H1 (cell line): ENCODE data around the gene CTAGE1. TPM values are rescaled to one million over a fixed set of nuclear protein-coding genes. Genes with fewer than 3 reads are reported as not detected.

Experiments used
- CTCF ChIA-PET: fragments of 300-600 bp; sonication (Branson Sonifier 250); formaldehyde crosslinking; loops from one replicate; lab custom pipeline; 2021; ENCODE audit not compliant: partially characterized antibody; lab: Charles Lee
- POLR2A ChIA-PET: fragments of 300-600 bp; sonication (Branson Sonifier 250); formaldehyde crosslinking; loops from one replicate; lab custom pipeline; 2021; ENCODE audit warnings: inconsistent platforms; ENCODE audit not compliant: partially characterized antibody; lab: Charles Lee
- DNase-seq, 2 experiments: peaks; one replicate each; pipeline versions ENCODE4 v3.0.0 to v3.0.0-alpha.2; 2010 to 2022; ENCODE audit warnings: low spot score in 2 of 2, low read depth in 1 of 2, mixed read lengths in 1 of 2
- FAIRE-seq: peaks from 2 replicates; lab custom pipeline; 2011; peaks lifted over from hg19 to GRCh38; lab: Jason Lieb, UNC
- H2AFZ ChIP-seq: 2 replicates; pipeline ENCODE4 v1.8.1; 2012; ENCODE audit warnings: low read length, inconsistent platforms
- H2AK5ac ChIP-seq: 2 replicates; pipeline ENCODE4 v1.6.1; 2013; ENCODE audit warnings: low read depth, low read length
- H2BK120ac ChIP-seq: replicated peaks from 2 replicates; pipeline ENCODE3; 2013; ENCODE audit warnings: low read depth, low read length, inconsistent platforms
- H2BK12ac ChIP-seq: 2 replicates; pipeline ENCODE4 v1.6.1; 2013; ENCODE audit warnings: low read depth, low read length
- H2BK15ac ChIP-seq: 2 replicates; pipeline ENCODE4 v1.6.1; 2013; ENCODE audit warnings: low read length
- H2BK20ac ChIP-seq: 2 replicates; pipeline ENCODE4 v1.6.1; 2013; ENCODE audit warnings: low read length
- H2BK5ac ChIP-seq: 2 replicates; pipeline ENCODE4 v1.6.1; 2013; ENCODE audit warnings: low read depth, low read length
- H3K14ac ChIP-seq: 2 replicates; pipeline ENCODE4 v1.6.1; 2013; ENCODE audit warnings: inconsistent platforms; ENCODE audit not compliant: insufficient read length
- H3K18ac ChIP-seq: 2 replicates; pipeline ENCODE4 v1.6.1; 2013; ENCODE audit warnings: low read length; ENCODE audit errors: extremely low read depth
- H3K23ac ChIP-seq: 2 replicates; pipeline ENCODE4 v1.6.1; 2013; ENCODE audit warnings: inconsistent platforms; ENCODE audit not compliant: insufficient read length
- H3K23me2 ChIP-seq: 2 replicates; pipeline ENCODE4 v1.6.1; 2013; ENCODE audit warnings: low read depth, low read length
- H3K27ac ChIP-seq: 2 replicates; pipeline ENCODE4 v1.6.1; 2011; ENCODE audit warnings: low read depth, low read length, inconsistent platforms
- H3K27me3 ChIP-seq, 4 experiments: replicated peaks in 1 of 4; 1 replicate in 1 of 4; 2 replicates in 3 of 4; pipeline versions ENCODE4 v1.6.1 to v1.8.1; 2011 to 2013; ENCODE audit warnings: low read length in 3 of 4, mild to moderate bottlenecking in 3 of 4, inconsistent platforms in 2 of 4, mixed read lengths in 2 of 4, moderate library complexity in 1 of 4; ENCODE audit not compliant: control insufficient read depth in 3 of 4, insufficient read depth in 3 of 4; ENCODE audit errors: extremely low read depth in 1 of 4
- H3K36me3 ChIP-seq, 4 experiments: 2 replicates each; pipeline versions ENCODE4 v1.6.1 to v1.8.1; 2011 to 2013; ENCODE audit warnings: mild to moderate bottlenecking in 4 of 4, low read length in 3 of 4, moderate library complexity in 2 of 4, control low read depth in 1 of 4, inconsistent platforms in 1 of 4; ENCODE audit not compliant: insufficient read depth in 4 of 4, control insufficient read depth in 2 of 4
- H3K4ac ChIP-seq: replicated peaks from 2 replicates; pipeline ENCODE3; 2013; ENCODE audit warnings: low read length, low read depth, mixed read lengths, inconsistent platforms; ENCODE audit not compliant: insufficient read length
- H3K4me1 ChIP-seq, 4 experiments: replicated peaks in 1 of 4; 1 replicate in 1 of 4; 2 replicates in 3 of 4; pipeline versions ENCODE4 v1.6.1 to v1.8.1; 2011 to 2013; ENCODE audit warnings: low read length in 3 of 4, inconsistent platforms in 2 of 4, mixed read lengths in 1 of 4; ENCODE audit not compliant: insufficient read depth in 4 of 4, control insufficient read depth in 3 of 4
- H3K4me2 ChIP-seq, 2 experiments: 2 replicates each; pipeline versions ENCODE4 v1.6.1 to v1.8.1; 2011 to 2013; ENCODE audit warnings: low read depth in 2 of 2, low read length in 2 of 2, control low read depth in 1 of 2, inconsistent platforms in 1 of 2, mild to moderate bottlenecking in 1 of 2; ENCODE audit not compliant: insufficient read depth in 1 of 2
- H3K4me3 ChIP-seq, 4 experiments: fragments of 200-600, 300-600 bp in 1 of 4; sonication (generic), shearing (Covaris generic), sonication (Bioruptor Twin) in 1 of 4; 2 replicates each; pipeline versions ENCODE4 v1.5.1 to v1.8.1; 2011 to 2016; ENCODE audit warnings: low read length in 4 of 4, low read depth in 3 of 4, control low read depth in 2 of 4, inconsistent platforms in 2 of 4, mild to moderate bottlenecking in 2 of 4, mixed read lengths in 1 of 4, moderate library complexity in 1 of 4; ENCODE audit not compliant: insufficient read depth in 2 of 4; ENCODE audit errors: extremely low read depth in 1 of 4
- H3K56ac ChIP-seq: replicated peaks from 2 replicates; pipeline ENCODE3; 2013; ENCODE audit warnings: low read depth, mild to moderate bottlenecking, mixed read lengths, low read length, inconsistent platforms; ENCODE audit not compliant: insufficient read length
- H3K79me1 ChIP-seq: 2 replicates; pipeline ENCODE4 v1.6.1; 2013; ENCODE audit warnings: low read depth, low read length, control low read depth
- H3K79me2 ChIP-seq, 2 experiments: 2 replicates each; pipeline versions ENCODE4 v1.6.1 to v1.8.1; 2012 to 2013; ENCODE audit warnings: low read length in 2 of 2, mild to moderate bottlenecking in 2 of 2, inconsistent platforms in 1 of 2; ENCODE audit not compliant: insufficient read depth in 2 of 2, control insufficient read depth in 1 of 2
- H3K9ac ChIP-seq, 4 experiments: replicated peaks in 1 of 4; 1 replicate in 1 of 4; 2 replicates in 3 of 4; pipeline versions ENCODE4 v1.6.1 to v1.8.1; 2011 to 2013; ENCODE audit warnings: low read depth in 3 of 4, low read length in 3 of 4, control low read depth in 2 of 4, mild to moderate bottlenecking in 2 of 4, moderate library complexity in 2 of 4, inconsistent platforms in 1 of 4; ENCODE audit errors: extremely low read depth in 1 of 4
- H3K9me3 ChIP-seq, 2 experiments: 2 replicates each; pipeline versions ENCODE4 v1.6.1 to v1.8.1; 2012 to 2013; ENCODE audit warnings: mild to moderate bottlenecking in 2 of 2, moderate library complexity in 2 of 2, control low read depth in 1 of 2, inconsistent platforms in 1 of 2, low read depth in 1 of 2, low read length in 1 of 2, mixed read lengths in 1 of 2; ENCODE audit not compliant: insufficient read depth in 2 of 2
- H4K20me1 ChIP-seq, 2 experiments: replicated peaks in 1 of 2; 2 replicates each; pipeline versions ENCODE3 to v1.8.1; 2011 to 2013; ENCODE audit warnings: inconsistent platforms in 2 of 2, low read length in 2 of 2, mild to moderate bottlenecking in 1 of 2; ENCODE audit not compliant: insufficient read depth in 2 of 2, control insufficient read depth in 1 of 2
- H4K5ac ChIP-seq: 2 replicates; pipeline ENCODE4 v1.6.1; 2013; ENCODE audit warnings: low read length, low read depth, mixed read lengths, inconsistent platforms; ENCODE audit not compliant: insufficient read length
- H4K8ac ChIP-seq: 2 replicates; pipeline ENCODE4 v1.8.0; 2013; ENCODE audit warnings: mild to moderate bottlenecking, moderate library complexity, low read length, inconsistent platforms; ENCODE audit not compliant: insufficient read depth; ENCODE audit errors: extremely low read depth
- H4K91ac ChIP-seq: replicated peaks from 2 replicates; pipeline ENCODE3; 2013; ENCODE audit warnings: low read length, mixed read lengths, inconsistent platforms; ENCODE audit not compliant: insufficient read length
- CHD1 ChIP-seq: IDR thresholded peaks from 2 replicates; pipeline ENCODE4 v1.6.1; 2012; ENCODE audit warnings: low read depth, low read length, improper control_type of control experiment
- FOSL1 ChIP-seq: IDR thresholded peaks from 2 replicates; pipeline ENCODE4 v1.6.1; 2011; ENCODE audit warnings: mild to moderate bottlenecking, low read depth, low read length, moderate library complexity; ENCODE audit not compliant: insufficient read depth
- PHF8 ChIP-seq: fragments of 200-600 bp; sonication (generic); conservative IDR thresholded peaks from 2 replicates; pipeline ENCODE4 v1.7.1; 2012; ENCODE audit warnings: low read depth, mild to moderate bottlenecking, inconsistent platforms, low read length, moderate library complexity
- RFX5 ChIP-seq: IDR thresholded peaks from 2 replicates; pipeline ENCODE4 v1.6.1; 2011; ENCODE audit warnings: low read depth, low read length, improper control_type of control experiment, borderline replicate concordance
- SP1 ChIP-seq: IDR thresholded peaks from 2 replicates; pipeline ENCODE4 v1.6.1; 2011; ENCODE audit warnings: low read depth, low read length
- TCF12 ChIP-seq: IDR thresholded peaks from 2 replicates; pipeline ENCODE4 v1.6.1; 2011; ENCODE audit warnings: low read depth, mild to moderate bottlenecking, low read length
- USF2 ChIP-seq: IDR thresholded peaks from 2 replicates; pipeline ENCODE4 v1.6.1; 2011; ENCODE audit warnings: low read length, improper control_type of control experiment
- WGBS, 2 experiments: shearing (Covaris generic) in 1 of 2; methylation state at CpG; one replicate each; pipeline versions ENCODE4 v1.1.6 to v1.1.7; 2013 to 2015; ENCODE audit warnings: low lambda C conversion rate in 2 of 2, mixed read lengths in 2 of 2, inconsistent platforms in 1 of 2, low coverage in 1 of 2, missing lambda C conversion rate in 1 of 2; ENCODE audit not compliant: insufficient replicate concordance in 2 of 2, insufficient coverage in 1 of 2, insufficient read length in 1 of 2; ENCODE audit errors: extremely low coverage in 1 of 2, missing lambda C conversion rate in 1 of 2; 5-methylcytosine and 5-hydroxymethylcytosine counted together
- polyA plus RNA-seq, 7 experiments: library from polyadenylated mRNA; depleted of rRNA in 3 of 7; stranded (reverse) in 5 of 7; unstranded in 2 of 7; fragments of >200 nt in 5 of 7; fragments of 200-250 nt in 2 of 7; gene quantifications; 1 replicate in 5 of 7; 2 replicates in 1 of 7; 4 replicates in 1 of 7; pipeline versions ENCODE4 v1.2.1 to v1.2.3, GENCODE V29; 2011 to 2013; ENCODE audit warnings: missing spikeins in 2 of 7, mixed read lengths in 2 of 7
- total RNA-seq: library from RNA; stranded (reverse); fragmentation: NEBNext Ultra II Directional; extraction: Animal tissue kit (Norgen Biotek cat#: 25700); gene quantifications from 2 replicates; pipeline ENCODE4 v1.2.1, GENCODE V29; 2021

Gene CTAGE1
- total and polyA plus RNA-seq, 2 of the 8 experiments (the other 6 are each of a cell fraction or from before 2014, with no cell fraction given): not detected

- H3K56ac ChIP-seq: no peak overlapping the region
- no peaks in the 10 kb centered on the region for H3K9me3 ChIP-seq
- no peak overlapping the region for H2AFZ ChIP-seq
- no peak overlapping the region for H3K18ac ChIP-seq
- WGBS, 2 experiments: 85% methylated on average over 8 of the region's 8 CpGs; no CpG with 5 or more reads in 1 of the 2 experiments
- FAIRE-seq: no peak
- H3K9ac ChIP-seq: no peak overlapping the region
- no peaks in the 10 kb centered on the region; a peak in 1 of 7 replicates for H3K4me1 ChIP-seq
- CTCF ChIA-PET: no interaction called here
- H3K4me2 ChIP-seq: no peak overlapping the region
- no peak overlapping the region for H2AK5ac ChIP-seq
- no peak overlapping the region for H4K5ac ChIP-seq
- no peak overlapping the region for H4K8ac ChIP-seq
- no peak for TF ChIP-seq CHD1
- no peak for TF ChIP-seq TCF12
- TF ChIP-seq FOSL1: no peak
- no peak for TF ChIP-seq RFX5
- no peak for TF ChIP-seq SP1
- TF ChIP-seq PHF8: no peak
- no peak for TF ChIP-seq USF2
- H3K79me1 ChIP-seq: no peaks in the 10 kb centered on the region
- H3K23me2 ChIP-seq: no peaks in the 10 kb centered on the region
- no peaks in the 10 kb centered on the region for H3K36me3 ChIP-seq
- POLR2A ChIA-PET: no interaction called here
- no peaks in the 10 kb centered on the region for H4K20me1 ChIP-seq
- H3K27me3 ChIP-seq: no peaks in the 10 kb centered on the region
- no peak overlapping the region for H2BK15ac ChIP-seq
- H3K4ac ChIP-seq: no peak overlapping the region
- no peak overlapping the region for H2BK5ac ChIP-seq
- H3K27ac ChIP-seq: no peak overlapping the region
- no peak overlapping the region for H3K4me3 ChIP-seq
- no peak overlapping the region for H2BK12ac ChIP-seq
- DNase-seq: no peak
- no peaks in the 10 kb centered on the region for H3K79me2 ChIP-seq
- H4K91ac ChIP-seq: no peak overlapping the region
- no peak overlapping the region for H3K14ac ChIP-seq
- H3K23ac ChIP-seq: no peak overlapping the region
- no peak overlapping the region for H2BK120ac ChIP-seq
- H2BK20ac ChIP-seq: no peak overlapping the region
These were observed 39.8 kb upstream of the CTAGE1 start for GRCh38 chr18:22457524-22457923.
